ENCODE data around the gene EPG5. TPM values are rescaled to one million over a fixed set of nuclear protein-coding genes. Genes with fewer than 3 reads are reported as not detected.

EPG5 gene
- total RNA-seq, 2 experiments from 2014 or later, result 15.3 to 19.0 TPM

GRCh38 chr18:45861926-45862325 is 105.2 kb downstream of the EPG5 start:
- ChIA-PET CTCF (interaction anchor here (1.4 to 11.6 kb wide), 2 partner anchors 17 to 212 kb away, joined by 3 to 96 read pairs; no protein-coding TSS in a partner anchor), POLR2A (no interaction called here)

GRCh38 chr18:45860971-45861370 is 106.2 kb downstream of the EPG5 start:
- no peak for TF ChIP-seq CTCF (IDR thresholded peaks at IDR 0.05)
- peaks cover 49% of the 10 kb centered on the region for H3K36me3 Mint-ChIP-seq (ENCODE audit: low read depth)
- no peaks in the 10 kb centered on the region for H3K27me3 Mint-ChIP-seq
- intact Hi-C loops (cut with micrococcal nuclease), result no loop called here
- DNase-seq (no peak), ATAC-seq (no peak)
- peaks cover 8% of the 10 kb centered on the region for H3K4me1 Mint-ChIP-seq (ENCODE audit: low read depth)
- ChIA-PET POLR2A (no interaction called here), CTCF (interaction anchor here (0.7 to 11.6 kb wide), 3 partner anchors 18 to 196 kb away, joined by 3 to 96 read pairs (median 3); no protein-coding TSS in a partner anchor)
- peaks cover 6% of the 10 kb centered on the region for H3K9me3 Mint-ChIP-seq
- no peak overlapping the region for H3K4me3 Mint-ChIP-seq
- H3K27ac Mint-ChIP-seq, result no peak overlapping the region

More at GRCh38 chr18:45861926-45862325, 105.2 kb downstream of the EPG5 start:
- H3K4me1 Mint-ChIP-seq (ENCODE audit: low read depth), result peaks cover 8% of the 10 kb centered on the region
- no peaks in the 10 kb centered on the region for H3K27me3 Mint-ChIP-seq
- TF ChIP-seq CTCF (IDR thresholded peaks at IDR 0.05), result no peak
- peaks cover 50% of the 10 kb centered on the region for H3K36me3 Mint-ChIP-seq (ENCODE audit: low read depth)
- no peak overlapping the region for H3K4me3 Mint-ChIP-seq
- H3K9me3 Mint-ChIP-seq, result peaks cover 6% of the 10 kb centered on the region
- ATAC-seq (no peak), DNase-seq (no peak)
- intact Hi-C loops (cut with micrococcal nuclease), result no loop called here
- no peak overlapping the region for H3K27ac Mint-ChIP-seq

GRCh38 chr18:45860492-45860891 is 106.6 kb downstream of the EPG5 start:
- H3K36me3 Mint-ChIP-seq (ENCODE audit: low read depth), result peaks cover 44% of the 10 kb centered on the region
- H3K27me3 Mint-ChIP-seq, result no peaks in the 10 kb centered on the region
- peaks cover 6% of the 10 kb centered on the region for H3K9me3 Mint-ChIP-seq
- peaks cover 8% of the 10 kb centered on the region for H3K4me1 Mint-ChIP-seq (ENCODE audit: low read depth)
- intact Hi-C loops (cut with micrococcal nuclease), result no loop called here
- no peak for TF ChIP-seq CTCF (IDR thresholded peaks at IDR 0.05)
- ChIA-PET POLR2A (no interaction called here), CTCF (interaction anchor here (0.7 to 11.6 kb wide), 3 partner anchors 18 to 195 kb away, joined by 3 to 96 read pairs (median 3); no protein-coding TSS in a partner anchor)
- H3K27ac Mint-ChIP-seq, result no peak overlapping the region
- H3K4me3 Mint-ChIP-seq, result no peak overlapping the region
- DNase-seq, result no peak
- ATAC-seq, result no peak

GRCh38 chr18:45859334-45859733 is 107.8 kb downstream of the EPG5 start:
- Mint-ChIP-seq H3K27me3 (no peaks in the 10 kb centered on the region), H3K4me1 (ENCODE audit: low read depth) (peaks cover 8% of the 10 kb centered on the region), H3K9me3 (peaks cover 6% of the 10 kb centered on the region), H3K4me3 (no peak overlapping the region), H3K36me3 (ENCODE audit: low read depth) (peaks cover 35% of the 10 kb centered on the region), H3K27ac (no peak overlapping the region)
- CTCF ChIA-PET, result interaction anchor here (1.0 to 2.1 kb wide), 3 partner anchors 20 to 137 kb away, joined by 3 to 5 read pairs (median 4); no protein-coding TSS in a partner anchor
- no peak for DNase-seq
- TF ChIP-seq CTCF (IDR thresholded peaks at IDR 0.05), result no peak
- intact Hi-C loops (cut with micrococcal nuclease), result no loop called here
- ATAC-seq, result no peak
- POLR2A ChIA-PET, result no interaction called here

GRCh38 chr18:45856531-45856930 is 110.6 kb downstream of the EPG5 start:
- no peak for DNase-seq
- Mint-ChIP-seq H3K9me3 (no peaks in the 10 kb centered on the region), H3K27me3 (no peaks in the 10 kb centered on the region), H3K4me1 (ENCODE audit: low read depth) (no peaks in the 10 kb centered on the region), H3K4me3 (no peak overlapping the region), H3K27ac (no peak overlapping the region), H3K36me3 (ENCODE audit: low read depth) (peaks cover 20% of the 10 kb centered on the region)
- TF ChIP-seq CTCF (IDR thresholded peaks at IDR 0.05), result no peak
- POLR2A ChIA-PET, result interaction anchor here (1.8 kb wide), 1 partner anchor 11 kb away, joined by 4 read pairs; no protein-coding TSS in a partner anchor
- intact Hi-C loops (cut with micrococcal nuclease), result no loop called here
- CTCF ChIA-PET, result interaction anchor here (1.6 to 1.8 kb wide), 2 partner anchors 19 to 24 kb away, joined by 5 to 9 read pairs; no protein-coding TSS in a partner anchor
- ATAC-seq, result no peak

Data from activated CD8-positive, alpha-beta T cell treated with anti-CD3 and anti-CD28 coated beads for 36 hours (primary cell).